ES-I3 (cell line): ENCODE data around the gene GTPBP3.

Experiments used
- H3K36me3 ChIP-seq: 2 replicates; pipeline ENCODE4 v1.6.1; 2013; ENCODE audit warnings: mild to moderate bottlenecking, low read length, control low read depth, moderate library complexity; ENCODE audit not compliant: insufficient read depth
- H3K4me1 ChIP-seq: 2 replicates; pipeline ENCODE4 v1.6.1; 2013; ENCODE audit warnings: mild to moderate bottlenecking, control low read depth, low read length; ENCODE audit not compliant: insufficient read depth
- H3K9ac ChIP-seq: 2 replicates; pipeline ENCODE4 v1.6.1; 2013; ENCODE audit warnings: low read depth, mild to moderate bottlenecking, low read length, moderate library complexity
- H3K9me3 ChIP-seq: 2 replicates; pipeline ENCODE4 v1.6.1; 2013; ENCODE audit warnings: mild to moderate bottlenecking, low read length, moderate library complexity; ENCODE audit not compliant: control insufficient read depth, insufficient read depth

The GTPBP3 gene

GRCh38 chr19:17389288-17389687 is 51.9 kb downstream of the GTPBP3 start:
- Histone ChIP-seq H3K36me3 (no peaks in the 10 kb centered on the region), H3K9ac (no peak overlapping the region), H3K9me3 (no peaks in the 10 kb centered on the region), H3K4me1 (no peaks in the 10 kb centered on the region; the same call in 1 of the 2 replicates)

DNA sequence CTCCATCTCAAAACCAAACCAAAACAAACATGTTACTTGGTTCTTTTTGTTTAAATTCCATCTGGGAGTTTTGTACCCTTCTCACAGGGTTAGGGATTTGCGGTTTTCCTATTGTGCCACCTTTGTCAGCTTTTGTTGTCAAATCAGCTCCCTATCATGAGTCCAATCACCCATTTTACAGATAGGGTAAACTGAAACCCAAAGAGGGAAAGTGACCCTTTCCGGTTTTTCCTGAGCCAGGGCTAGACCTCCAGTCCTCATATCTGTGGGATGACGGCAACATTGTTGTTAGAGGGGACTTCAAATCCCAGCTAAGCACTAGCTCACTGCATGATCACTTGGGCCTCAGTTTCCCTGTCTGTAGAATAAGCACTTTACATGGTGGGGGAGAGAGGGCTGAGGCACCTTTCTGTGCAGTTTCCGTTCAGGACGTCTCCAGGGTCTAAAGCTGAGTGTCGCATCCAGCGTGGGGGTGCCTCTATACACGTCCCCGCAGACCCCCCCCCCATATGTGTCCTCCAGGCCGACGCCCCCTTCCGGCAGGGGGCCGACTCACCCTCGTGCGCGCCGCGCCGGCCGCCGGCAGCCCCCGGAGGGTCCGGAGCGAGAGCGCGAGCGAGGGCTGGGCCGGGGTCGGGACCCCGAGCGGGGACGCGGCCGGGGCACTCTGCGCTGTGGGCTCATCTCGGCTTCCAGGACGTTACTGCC is 52.8 kb downstream of the GTPBP3 start:
- Histone ChIP-seq H3K9me3 (no peaks in the 10 kb centered on the region), H3K9ac (peak overlapping the region; percentile 83; the same call in 1 of the 2 replicates), H3K36me3 (no peaks in the 10 kb centered on the region), H3K4me1 (no peaks in the 10 kb centered on the region; the same call in 1 of the 2 replicates)

DNA sequence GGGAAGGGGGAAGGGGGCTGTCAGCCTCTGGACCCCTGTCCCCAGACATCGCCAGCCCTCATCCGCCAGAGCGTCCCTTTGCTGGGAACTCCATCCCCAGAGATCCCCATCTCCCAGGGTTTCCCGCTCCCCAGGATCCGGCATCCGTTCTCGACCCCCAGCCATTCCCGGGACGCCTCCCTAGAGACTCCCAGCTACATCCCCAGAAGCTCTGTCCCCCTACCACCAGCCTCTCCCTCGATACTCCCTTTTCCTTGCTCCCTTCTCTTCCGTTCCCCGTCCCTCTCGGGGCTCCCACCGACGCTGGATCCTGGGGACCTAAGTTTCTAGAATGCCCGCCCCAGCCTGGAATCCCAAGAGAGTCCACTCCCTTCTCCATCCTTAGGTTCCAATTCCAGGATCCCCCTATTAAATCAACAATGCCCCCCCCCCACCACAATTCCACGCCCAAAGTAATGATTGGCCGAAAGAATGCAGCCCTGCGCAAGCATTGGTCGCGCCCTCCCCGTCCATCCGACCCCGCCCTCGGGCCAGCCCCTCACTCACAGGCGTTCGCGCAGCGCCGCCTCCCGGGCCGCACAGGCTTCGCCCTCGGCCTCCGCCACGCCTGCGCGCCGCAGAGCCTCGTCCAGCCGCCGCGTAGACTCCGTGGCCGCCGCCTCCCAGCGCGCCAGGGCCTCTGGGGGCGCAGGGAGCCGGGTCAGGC is 53.5 kb downstream of the GTPBP3 start:
- H3K4me1 ChIP-seq, result no peaks in the 10 kb centered on the region; the same call in 1 of the 2 replicates
- H3K9me3 ChIP-seq, result no peaks in the 10 kb centered on the region
- no peaks in the 10 kb centered on the region for H3K36me3 ChIP-seq
- H3K9ac ChIP-seq, result peak overlapping the region; percentile 83; the same call in 1 of the 2 replicates

DNA sequence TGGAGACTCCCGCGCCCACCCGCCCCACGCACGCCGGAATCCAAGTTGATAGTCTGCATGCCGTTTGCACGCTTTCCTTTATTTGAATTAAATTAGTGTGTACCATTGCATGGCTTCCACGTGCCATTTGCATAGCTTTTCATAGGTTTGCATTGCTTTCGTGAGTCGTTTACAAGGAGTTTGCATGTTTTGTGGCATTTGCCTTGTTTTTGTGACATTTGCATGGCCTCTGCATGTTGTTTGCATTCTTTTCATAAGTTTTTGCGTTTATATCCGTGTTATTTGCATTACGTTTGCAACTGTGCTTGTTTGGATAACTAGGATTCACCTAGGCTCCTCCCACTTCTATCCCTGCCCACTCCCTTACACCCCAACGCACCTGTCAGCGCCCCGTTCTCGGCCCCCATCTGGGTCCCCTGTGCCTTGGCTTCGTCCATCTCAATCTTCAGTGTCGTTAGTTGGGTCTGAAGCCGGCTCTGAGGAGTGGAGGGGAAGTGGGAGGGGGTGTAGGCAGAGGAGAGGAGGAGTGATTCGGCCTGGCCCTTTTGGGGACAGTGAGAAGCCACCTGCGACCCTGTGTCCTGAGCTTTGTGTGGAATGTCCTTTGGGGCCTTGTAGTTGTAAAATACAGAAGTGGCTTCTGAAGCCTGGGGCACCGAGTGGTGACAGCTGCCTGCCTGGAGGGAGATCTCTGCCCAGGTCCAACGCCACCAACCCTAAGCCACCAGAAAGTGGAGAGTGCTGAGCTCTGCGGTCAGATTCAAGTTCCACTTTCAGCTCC is 54.2 kb downstream of the GTPBP3 start:
- H3K9ac ChIP-seq, result peak overlapping the region; percentile 83; the same call in 1 of the 2 replicates
- no peaks in the 10 kb centered on the region; the same call in 1 of the 2 replicates for H3K4me1 ChIP-seq
- H3K36me3 ChIP-seq, result no peaks in the 10 kb centered on the region
- H3K9me3 ChIP-seq, result no peaks in the 10 kb centered on the region
